DMS 273 treated with DMSO at 0.1 percent for 48 hours (cell line): ENCODE results near the gene ZNF605.
"Not testable (repeated sequence)": the region's sequence is repeated elsewhere in the genome, so short reads cannot be mapped to it uniquely, and the experiment has no call there.

Experiments used
- DNase-seq: peaks from one replicate; lab custom pipeline; 2025; lab: John Stamatoyannopoulos, UW

Gene ZNF605

GRCh38 chr12:132956011-132956788 lies at the start of gene ZNF605:
ZNF605 (minus strand) TSS chr12:132956306; CDS start chr12:132945635, 10,671 bp downstream.
- DNase-seq = peak; percentile 22

GRCh38 chr12:132998741-132999140 lies 42.6 kb upstream of the ZNF605 start:
- DNase-seq = no peak

GRCh38 chr12:132986885-132987225 lies 30.7 kb upstream of the ZNF605 start:
- no peak for DNase-seq

DNA sequence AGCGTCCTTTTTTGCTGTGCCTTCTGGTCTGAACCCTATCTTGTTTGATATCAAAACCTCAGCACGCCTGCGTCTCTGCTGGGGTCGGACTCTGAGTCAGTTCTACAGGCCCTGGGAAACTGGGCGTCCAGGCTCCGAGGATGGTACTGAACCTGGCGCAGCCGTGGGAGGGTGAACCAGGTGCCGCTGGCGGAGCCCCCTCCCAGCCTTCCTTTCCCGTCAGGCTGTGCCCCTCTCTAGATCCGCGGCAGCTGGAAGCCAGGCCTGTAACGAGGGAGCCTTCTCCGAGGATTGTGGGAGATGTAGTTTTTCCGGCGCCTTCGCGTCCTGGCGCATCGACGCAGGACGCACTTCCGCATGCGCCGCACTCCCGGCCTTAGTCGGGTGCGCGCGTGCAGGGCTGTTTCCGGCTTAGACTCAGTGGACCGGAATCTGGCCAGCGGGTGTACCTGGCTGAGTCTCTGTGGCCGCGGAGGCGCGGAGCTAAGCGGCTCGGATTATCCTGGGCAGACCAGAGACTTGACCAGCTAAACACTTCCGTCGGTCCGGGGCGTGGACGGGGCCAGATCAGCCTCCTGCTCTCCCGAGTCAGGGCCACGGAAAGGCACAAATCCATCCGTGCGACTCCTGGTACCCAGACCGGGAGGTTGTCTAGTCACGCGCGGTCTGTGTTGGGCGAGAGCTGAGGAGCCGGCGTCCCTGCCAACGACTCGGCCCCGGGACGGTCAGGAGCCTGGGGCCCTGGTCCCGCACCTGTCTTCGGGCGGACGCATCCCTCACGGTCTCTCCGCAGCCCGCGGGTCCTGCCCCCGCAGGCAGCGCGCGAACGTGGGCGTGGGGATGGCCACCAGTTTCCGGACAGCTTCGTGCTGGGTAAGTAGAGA lies 30.1 kb upstream of the ZNF605 start, which contains the start of gene ZNF26:
Gene ZNF26, plus strand, starts transcription at position 367 of the 884 bp plus-strand sequence. Its CDS starts 474 bp downstream, at position 841.
- DNase-seq = peak; percentile 61

DNA sequence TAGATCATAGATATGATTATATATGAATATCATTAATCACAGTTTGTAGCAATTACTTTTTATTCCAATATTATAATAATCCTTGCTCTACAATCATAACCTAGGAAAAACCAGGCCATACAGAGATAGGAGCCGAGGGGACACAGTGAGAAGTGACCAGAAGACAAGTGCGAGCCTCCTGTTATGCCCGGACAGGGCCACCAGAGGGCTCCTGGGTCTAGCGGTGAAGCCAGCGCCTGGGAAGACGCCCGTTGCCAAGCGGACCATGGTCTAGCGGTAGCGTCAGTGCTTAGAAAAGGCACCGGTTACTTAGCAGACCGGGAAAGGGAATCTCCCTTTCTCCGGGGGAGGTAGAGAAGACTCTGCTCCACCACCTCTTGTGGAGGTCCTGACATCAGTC lies 20.8 kb upstream of the ZNF605 start:
- DNase-seq = not testable (repeated sequence)

GRCh38 chr12:132972374-132972773 lies 16.3 kb upstream of the ZNF605 start:
- no peak for DNase-seq

- DNase-seq = no peak
Observed at GRCh38 chr12:132967736-132968135, 11.6 kb upstream of the ZNF605 start.

DNA sequence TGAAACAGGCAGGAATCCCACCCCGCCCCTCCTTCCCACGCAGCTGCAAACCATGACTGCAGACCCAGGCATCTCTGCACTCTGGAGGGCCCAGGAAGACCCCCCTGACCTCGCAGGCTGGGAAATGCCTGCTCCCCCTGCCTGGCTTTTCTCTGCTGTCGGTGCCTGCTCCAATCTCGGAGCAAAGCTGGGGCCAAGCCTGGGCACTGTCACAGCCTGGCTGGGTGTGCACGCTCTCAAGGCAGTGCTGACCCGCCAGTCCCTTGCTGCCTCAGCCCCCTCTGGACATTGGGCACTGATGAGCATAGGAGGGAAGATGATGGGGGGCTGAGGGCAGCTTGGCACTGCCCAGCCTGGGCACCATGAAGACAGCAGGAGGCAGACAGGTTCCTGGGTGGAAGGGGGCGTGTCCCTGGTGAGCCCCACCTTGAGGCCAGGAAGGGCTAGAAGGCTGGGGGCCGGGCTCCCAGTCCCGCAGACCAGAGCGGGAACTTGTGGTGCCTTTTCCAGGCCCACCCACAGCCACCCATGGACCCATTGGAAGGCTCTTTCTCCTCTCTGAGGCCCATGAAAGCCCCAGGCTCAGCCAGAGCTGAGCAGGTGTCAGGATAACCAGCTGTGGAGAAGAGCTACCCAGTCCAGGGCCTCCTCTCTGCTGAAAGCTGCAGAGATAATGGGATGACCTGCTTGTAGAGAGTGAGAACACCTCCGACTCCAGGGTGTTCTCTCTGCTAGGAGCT lies 10.7 kb upstream of the ZNF605 start:
- no peak for DNase-seq

DNA sequence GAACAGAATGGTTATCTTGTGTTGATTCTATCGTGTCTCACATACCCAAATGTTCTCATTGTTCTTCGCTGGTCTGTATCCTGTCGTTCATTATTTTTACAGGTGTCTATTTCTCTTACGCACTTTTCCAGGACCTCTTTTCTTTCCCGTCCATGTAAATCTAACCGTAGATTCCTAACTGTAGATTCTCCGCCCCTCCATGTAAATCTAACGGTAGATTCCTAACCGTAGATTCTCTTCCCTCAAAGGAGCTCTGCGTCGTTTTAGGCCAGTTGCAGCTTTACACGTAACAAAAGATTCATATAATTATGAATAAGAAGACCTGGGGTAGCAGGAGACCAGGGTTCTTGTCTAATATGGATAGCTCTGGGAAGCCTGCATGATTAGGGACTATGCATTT lies 9.7 kb upstream of the ZNF605 start:
- DNase-seq = no peak

DNA sequence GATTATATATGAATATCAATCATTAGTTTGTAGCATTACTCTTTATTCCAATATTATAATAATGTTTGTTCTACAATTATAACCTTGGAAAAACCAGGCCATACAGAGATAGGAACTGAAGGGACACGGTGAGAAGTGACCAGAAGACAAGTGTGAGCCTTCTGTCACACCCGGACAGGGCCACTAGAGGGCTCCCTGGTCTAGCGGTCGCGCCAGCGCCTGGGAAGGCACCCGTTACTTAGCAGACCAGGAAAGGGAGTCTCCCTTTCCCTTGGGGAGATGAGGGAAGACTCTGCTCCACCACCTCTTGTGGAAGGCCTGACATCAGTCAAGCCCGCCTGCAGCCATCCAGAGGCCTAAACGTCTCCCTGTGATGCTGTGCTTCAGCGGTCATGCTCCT lies 7.8 kb upstream of the ZNF605 start:
- not testable (repeated sequence) for DNase-seq

DNA sequence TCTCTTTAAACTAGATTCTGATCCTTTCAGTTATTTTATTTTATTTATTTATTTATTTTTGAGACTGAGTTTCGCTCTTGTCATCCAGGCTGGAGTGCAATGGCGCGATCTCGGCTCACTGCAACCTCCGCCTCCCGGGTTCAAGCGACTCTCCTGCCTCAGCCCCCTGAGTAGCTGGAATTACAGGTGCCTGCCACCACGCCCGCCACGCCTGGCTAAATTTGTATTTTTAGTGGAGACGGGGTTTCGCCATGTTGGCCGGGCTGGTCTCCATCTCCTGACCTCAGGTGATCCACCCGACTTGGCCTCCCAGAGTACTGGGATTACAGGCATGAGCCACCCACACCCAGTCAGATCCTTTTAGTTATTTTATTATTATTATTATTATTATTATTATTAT lies 5.7 kb upstream of the ZNF605 start:
- DNase-seq = not testable (repeated sequence)

GRCh38 chr12:132955094-132956010 lies 754 bp downstream of the ZNF605 start:
- no peak for DNase-seq

DNA sequence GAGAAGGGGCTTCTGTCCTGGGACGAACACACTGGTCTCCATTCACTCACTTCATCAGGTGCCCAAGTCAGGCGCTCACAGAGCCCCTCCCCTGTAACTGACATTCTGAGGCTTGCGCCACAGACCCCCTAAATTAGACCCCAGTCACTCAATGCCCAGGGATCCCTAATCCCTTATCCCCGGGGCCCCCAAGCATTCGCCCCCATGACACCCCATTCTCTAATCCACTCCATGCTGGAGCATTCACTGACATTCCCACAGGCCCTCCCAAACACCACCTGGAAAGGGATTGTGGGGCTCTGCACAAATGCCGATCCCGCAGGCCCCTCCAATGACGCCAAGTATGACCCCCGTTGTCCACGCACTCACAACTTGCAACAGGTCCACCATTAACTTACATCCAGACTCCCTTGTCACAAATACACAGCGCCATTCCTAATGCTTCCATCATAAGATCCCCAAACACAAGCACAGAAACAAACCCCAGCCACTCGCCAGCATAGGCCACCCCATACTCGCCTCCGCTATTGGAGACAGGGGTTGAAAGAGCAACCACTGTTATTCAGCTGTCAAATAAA lies 1.5 kb downstream of the ZNF605 start:
- no peak for DNase-seq

DNA sequence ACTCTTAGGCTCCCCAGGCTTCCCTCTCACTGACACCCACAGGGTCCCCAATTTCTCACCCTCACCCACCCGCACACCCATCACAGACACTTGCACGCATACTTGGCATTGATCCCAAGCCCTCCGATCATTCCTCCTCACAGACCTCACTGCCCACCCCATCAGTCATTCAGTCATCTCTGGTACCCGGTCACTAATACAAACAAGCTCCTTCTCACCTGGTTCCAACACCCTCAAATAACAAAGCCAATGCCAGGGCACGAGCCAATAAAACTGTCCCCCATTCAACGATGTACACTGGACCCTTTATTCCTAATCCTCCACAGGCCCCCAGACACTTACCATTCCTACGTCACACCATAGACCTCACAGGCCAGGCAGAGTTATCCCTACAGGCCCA lies 2.3 kb downstream of the ZNF605 start:
- DNase-seq = no peak

DNA sequence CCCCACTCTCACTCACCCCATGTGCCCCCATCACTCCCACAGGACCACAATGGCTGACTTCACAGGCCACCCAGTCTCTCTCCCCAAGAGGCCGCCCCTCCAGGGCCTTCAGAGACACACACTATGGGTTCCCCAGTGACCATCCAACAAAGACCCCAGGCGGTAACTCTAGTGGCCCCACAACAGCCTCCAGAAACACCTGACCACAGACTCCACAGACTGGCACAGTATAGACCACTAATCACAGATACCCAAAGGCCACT lies 3.0 kb downstream of the ZNF605 start:
- DNase-seq = no peak

DNA sequence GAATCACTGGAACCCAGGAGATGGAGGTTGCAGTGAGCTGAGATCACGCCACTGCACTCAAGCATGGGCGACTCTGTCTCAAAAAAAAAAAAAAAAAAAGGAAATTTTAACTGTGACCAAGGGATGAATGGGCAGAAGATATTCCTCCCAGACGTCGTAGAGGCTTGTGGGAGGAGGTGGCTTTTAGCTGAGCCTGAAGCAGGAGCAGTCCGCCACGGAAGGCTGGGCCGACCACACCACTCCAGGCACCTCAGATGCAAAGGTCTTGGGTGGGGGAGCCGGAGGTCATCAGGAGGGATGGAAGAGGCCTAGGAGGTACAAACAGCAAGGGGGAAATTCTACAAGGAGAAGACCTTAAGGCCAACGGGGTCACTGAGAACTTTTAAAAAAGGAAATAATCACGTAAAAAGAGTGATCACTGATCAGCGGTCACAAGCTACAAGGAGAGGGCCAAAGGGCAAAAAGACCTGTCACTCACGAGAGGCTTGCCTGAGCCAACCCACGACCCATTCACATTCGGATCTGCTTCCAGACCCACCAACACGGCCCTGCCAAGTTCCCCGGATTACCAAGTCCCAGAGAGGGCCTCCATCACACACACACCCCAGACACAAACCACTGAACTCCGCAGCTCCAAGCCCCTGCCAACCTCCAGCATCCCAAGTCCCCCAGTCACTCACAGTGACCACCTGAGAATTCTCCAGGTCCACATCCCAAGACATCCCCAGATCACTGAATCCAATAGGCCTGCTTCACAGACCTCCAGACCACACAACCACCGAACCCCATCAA lies 3.5 kb downstream of the ZNF605 start:
- no peak for DNase-seq

DNA sequence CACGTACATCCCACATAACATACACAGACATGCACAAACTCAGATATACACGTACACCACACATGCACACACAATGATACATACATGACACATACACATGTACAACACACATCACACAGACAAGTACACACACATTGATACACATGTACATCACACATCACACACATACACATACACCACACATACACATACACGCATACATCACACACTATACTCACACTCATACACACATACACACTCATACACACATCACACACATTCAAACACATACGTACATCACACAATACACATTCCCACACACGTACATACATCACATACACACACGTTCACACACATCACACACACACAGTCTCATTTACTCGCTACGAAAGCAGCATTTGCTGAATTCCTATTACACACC lies 4.5 kb downstream of the ZNF605 start:
- no peak for DNase-seq

GRCh38 chr12:132950844-132951535 lies 5.1 kb downstream of the ZNF605 start:
- no peak for DNase-seq

GRCh38 chr12:132949936-132950837 lies 5.9 kb downstream of the ZNF605 start:
- DNase-seq = no peak
